SK-N-SH (cell line): ENCODE results near the gene SNX33.

Experiments
- FOXJ3 ChIP-seq: sonication (generic); formaldehyde crosslinking; IDR thresholded peaks from 2 replicates; pipeline ENCODE4 v1.5.1; 2020; ENCODE audit warnings: mild to moderate bottlenecking, missing genetic modification reagents
- FOXM1 ChIP-seq: IDR thresholded peaks from 2 replicates; pipeline ENCODE4 v1.4.0; 2012; ENCODE audit warnings: low read depth, mild to moderate bottlenecking
- GABPA ChIP-seq: IDR thresholded peaks from 2 replicates; pipeline ENCODE4 v1.4.0; 2012; ENCODE audit warnings: low read depth, mild to moderate bottlenecking
- GATA2 ChIP-seq: sonication (generic); formaldehyde crosslinking; IDR thresholded peaks from 2 replicates; pipeline ENCODE4 v1.5.0; 2020; ENCODE audit warnings: mild to moderate bottlenecking, missing genetic modification reagents
- POLR2AphosphoS5 ChIP-seq: IDR thresholded peaks from 2 replicates; pipeline ENCODE4 v1.6.1; 2012; ENCODE audit warnings: low read depth, low read length
- SMC3 ChIP-seq: IDR thresholded peaks from 2 replicates; pipeline ENCODE4 v1.6.1; 2012; ENCODE audit warnings: low read depth, low read length, improper control_type of control experiment
- TF ChIP-seq, protein P1 (sequence below): fragments of 200-600 bp; sonication (generic); IDR thresholded peaks from 2 replicates; pipeline ENCODE4 v1.6.1; 2017; ENCODE audit warnings: antibody characterized with exemption, mild to moderate bottlenecking, moderate library complexity
- TF ChIP-seq, protein P2 (sequence below): IDR thresholded peaks from 2 replicates; pipeline ENCODE4 v1.6.1; 2012; ENCODE audit warnings: mild to moderate bottlenecking, low read depth, low read length, moderate library complexity
- TF ChIP-seq, protein P3 (sequence below): IDR thresholded peaks from 2 replicates; pipeline ENCODE4 v1.4.0; 2012; ENCODE audit warnings: low read depth, borderline replicate concordance
- TF ChIP-seq, protein P4 (sequence below): IDR thresholded peaks from 2 replicates; pipeline ENCODE4 v1.4.0; 2012; ENCODE audit warnings: low read depth, borderline replicate concordance

DNA sequence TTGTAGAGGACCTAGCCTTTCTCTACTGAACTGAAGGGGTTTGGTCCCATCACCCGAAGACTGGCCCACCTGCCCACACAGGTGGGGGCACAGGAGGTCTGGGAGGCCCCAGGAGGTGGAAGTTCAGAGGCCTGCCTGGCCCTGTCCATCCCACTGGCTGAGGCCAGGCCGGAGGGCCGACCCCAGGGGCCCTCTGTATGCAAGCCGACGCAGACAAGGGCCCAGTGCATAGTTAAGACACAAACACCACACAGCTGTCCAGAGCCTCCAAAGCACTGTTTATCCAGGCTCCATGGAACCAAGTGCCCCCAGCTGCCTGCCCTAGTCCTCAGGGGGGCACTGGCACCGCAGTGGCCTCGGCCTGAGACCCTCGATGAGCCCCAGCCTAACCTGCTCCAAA is 26.7 kb downstream of the SNX33 start:
- TF ChIP-seq SMC3 = no peak
- TF ChIP-seq FOXM1 = no peak
- TF ChIP-seq, protein P1, sequence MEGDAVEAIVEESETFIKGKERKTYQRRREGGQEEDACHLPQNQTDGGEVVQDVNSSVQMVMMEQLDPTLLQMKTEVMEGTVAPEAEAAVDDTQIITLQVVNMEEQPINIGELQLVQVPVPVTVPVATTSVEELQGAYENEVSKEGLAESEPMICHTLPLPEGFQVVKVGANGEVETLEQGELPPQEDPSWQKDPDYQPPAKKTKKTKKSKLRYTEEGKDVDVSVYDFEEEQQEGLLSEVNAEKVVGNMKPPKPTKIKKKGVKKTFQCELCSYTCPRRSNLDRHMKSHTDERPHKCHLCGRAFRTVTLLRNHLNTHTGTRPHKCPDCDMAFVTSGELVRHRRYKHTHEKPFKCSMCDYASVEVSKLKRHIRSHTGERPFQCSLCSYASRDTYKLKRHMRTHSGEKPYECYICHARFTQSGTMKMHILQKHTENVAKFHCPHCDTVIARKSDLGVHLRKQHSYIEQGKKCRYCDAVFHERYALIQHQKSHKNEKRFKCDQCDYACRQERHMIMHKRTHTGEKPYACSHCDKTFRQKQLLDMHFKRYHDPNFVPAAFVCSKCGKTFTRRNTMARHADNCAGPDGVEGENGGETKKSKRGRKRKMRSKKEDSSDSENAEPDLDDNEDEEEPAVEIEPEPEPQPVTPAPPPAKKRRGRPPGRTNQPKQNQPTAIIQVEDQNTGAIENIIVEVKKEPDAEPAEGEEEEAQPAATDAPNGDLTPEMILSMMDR = no peak
- TF ChIP-seq POLR2AphosphoS5 = no peak
- TF ChIP-seq, protein P2, sequence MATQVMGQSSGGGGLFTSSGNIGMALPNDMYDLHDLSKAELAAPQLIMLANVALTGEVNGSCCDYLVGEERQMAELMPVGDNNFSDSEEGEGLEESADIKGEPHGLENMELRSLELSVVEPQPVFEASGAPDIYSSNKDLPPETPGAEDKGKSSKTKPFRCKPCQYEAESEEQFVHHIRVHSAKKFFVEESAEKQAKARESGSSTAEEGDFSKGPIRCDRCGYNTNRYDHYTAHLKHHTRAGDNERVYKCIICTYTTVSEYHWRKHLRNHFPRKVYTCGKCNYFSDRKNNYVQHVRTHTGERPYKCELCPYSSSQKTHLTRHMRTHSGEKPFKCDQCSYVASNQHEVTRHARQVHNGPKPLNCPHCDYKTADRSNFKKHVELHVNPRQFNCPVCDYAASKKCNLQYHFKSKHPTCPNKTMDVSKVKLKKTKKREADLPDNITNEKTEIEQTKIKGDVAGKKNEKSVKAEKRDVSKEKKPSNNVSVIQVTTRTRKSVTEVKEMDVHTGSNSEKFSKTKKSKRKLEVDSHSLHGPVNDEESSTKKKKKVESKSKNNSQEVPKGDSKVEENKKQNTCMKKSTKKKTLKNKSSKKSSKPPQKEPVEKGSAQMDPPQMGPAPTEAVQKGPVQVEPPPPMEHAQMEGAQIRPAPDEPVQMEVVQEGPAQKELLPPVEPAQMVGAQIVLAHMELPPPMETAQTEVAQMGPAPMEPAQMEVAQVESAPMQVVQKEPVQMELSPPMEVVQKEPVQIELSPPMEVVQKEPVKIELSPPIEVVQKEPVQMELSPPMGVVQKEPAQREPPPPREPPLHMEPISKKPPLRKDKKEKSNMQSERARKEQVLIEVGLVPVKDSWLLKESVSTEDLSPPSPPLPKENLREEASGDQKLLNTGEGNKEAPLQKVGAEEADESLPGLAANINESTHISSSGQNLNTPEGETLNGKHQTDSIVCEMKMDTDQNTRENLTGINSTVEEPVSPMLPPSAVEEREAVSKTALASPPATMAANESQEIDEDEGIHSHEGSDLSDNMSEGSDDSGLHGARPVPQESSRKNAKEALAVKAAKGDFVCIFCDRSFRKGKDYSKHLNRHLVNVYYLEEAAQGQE = no peak
- TF ChIP-seq GABPA = no peak
- TF ChIP-seq, protein P3, sequence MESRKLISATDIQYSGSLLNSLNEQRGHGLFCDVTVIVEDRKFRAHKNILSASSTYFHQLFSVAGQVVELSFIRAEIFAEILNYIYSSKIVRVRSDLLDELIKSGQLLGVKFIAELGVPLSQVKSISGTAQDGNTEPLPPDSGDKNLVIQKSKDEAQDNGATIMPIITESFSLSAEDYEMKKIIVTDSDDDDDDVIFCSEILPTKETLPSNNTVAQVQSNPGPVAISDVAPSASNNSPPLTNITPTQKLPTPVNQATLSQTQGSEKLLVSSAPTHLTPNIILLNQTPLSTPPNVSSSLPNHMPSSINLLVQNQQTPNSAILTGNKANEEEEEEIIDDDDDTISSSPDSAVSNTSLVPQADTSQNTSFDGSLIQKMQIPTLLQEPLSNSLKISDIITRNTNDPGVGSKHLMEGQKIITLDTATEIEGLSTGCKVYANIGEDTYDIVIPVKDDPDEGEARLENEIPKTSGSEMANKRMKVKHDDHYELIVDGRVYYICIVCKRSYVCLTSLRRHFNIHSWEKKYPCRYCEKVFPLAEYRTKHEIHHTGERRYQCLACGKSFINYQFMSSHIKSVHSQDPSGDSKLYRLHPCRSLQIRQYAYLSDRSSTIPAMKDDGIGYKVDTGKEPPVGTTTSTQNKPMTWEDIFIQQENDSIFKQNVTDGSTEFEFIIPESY = no peak
- TF ChIP-seq, protein P4, sequence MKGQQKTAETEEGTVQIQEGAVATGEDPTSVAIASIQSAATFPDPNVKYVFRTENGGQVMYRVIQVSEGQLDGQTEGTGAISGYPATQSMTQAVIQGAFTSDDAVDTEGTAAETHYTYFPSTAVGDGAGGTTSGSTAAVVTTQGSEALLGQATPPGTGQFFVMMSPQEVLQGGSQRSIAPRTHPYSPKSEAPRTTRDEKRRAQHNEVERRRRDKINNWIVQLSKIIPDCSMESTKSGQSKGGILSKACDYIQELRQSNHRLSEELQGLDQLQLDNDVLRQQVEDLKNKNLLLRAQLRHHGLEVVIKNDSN = no peak
- no peak for TF ChIP-seq FOXJ3 (CRISPR knock-in tag)
- no peak for TF ChIP-seq GATA2 (CRISPR knock-in tag)
